ENCODE measurements around the gene TUSC7.

The TUSC7 gene

GRCh38 chr3:116709479-116709878 is at the start of gene TUSC7:
TUSC7 (plus strand) TSS chr3:116709779.
- no peak for DNase-seq

DNA sequence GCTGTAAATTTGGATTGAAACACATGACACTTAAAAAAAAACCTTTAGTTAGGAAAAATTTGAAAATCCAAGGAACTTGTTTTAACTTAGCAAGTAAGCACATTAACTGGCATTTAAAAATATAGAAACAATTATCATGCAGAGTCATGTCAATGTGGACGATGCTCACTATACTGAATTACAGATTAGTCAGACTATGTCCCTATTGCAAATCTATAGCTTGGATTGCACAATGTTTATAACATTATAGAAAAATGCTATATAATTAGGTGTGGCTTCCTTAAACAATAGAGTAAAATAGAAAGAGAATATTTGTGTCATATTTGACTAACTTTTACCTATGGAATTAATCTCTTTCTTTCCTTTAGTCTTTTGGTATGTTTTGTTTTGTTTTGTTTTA is 48.4 kb upstream of the TUSC7 start:
- DNase-seq: no peak

GRCh38 chr3:116663161-116664110 is 46.1 kb upstream of the TUSC7 start:
- DNase-seq: no peak

DNA sequence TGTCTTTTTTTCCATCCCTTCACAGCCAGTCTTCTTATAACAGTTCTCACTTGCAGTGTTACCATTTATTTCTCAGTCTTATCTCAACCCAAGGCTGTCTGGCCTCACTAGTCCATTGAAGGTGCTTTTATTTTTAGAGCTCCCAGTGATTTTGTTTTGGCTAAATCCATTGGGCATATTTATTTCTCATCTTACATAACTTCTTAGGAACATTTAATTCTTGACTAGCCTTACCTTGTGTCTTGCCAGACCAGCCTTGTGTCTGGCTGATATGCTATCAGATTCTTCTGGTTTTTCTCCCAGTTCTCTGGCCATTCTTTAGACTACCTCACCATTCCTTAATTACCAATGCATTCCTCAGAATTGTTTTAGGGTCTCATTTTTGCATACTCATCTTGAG is 42.3 kb upstream of the TUSC7 start:
- DNase-seq: no peak

GRCh38 chr3:116667791-116668190 is 41.8 kb upstream of the TUSC7 start:
- DNase-seq: no peak

GRCh38 chr3:116669576-116669975 is 40.0 kb upstream of the TUSC7 start:
- DNase-seq: no peak

DNA sequence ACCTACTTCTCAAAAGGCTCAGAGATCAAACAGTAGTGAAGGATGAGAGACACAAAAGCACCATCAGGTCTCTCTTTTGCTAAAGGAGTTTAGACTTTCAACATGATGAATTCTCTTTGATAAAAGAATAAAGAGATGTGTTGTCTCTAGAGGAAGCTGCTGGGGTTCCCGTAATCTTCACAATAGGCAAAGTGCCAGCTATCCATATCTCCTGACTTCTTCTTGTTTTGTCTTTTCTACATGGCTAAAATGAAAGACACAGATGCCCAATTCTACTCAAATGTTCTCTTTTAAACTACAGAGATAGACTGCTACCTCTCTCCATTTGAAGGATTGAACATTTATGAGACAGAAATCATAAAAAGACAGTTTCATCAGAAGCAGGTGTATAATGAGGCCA is 38.4 kb upstream of the TUSC7 start:
- DNase-seq: no peak

DNA sequence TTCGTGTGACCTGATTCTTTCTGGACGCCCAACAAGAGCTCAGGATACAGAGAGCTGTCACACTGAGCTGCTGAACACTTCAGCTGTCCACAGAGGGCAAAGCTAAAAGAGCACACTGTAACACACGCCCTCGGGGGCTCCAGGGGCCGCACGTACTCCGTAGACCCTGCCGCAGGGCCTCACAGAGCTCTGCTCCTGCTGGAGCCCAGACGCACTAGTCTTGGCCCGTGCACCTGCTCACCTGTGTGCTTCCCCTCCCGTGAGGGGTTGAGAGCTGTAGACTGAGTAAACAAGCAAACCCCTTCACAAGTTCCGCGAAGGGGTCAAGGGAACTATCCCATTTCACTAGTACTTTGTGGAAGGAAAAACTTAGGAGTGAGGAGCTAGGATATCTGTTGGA is 30.7 kb upstream of the TUSC7 start:
- DNase-seq: no peak

DNA sequence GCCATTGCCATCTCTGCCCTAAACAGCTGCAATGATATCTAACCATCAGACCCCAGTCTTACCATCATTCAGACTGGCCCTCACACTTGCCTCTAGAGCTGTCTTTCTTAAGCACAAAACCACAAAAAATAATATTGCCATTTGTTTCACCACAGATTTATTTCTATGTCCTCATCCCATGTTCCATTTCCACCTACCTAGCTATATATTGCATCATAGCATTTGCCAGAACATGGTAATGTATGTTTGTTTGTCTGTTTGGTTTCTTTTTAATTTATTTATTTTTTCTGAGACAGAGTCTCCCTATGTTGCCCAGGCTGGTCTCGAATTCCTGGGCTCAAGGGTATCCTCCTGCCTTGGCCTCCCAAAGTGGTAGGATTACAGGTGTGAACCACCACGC is 18.5 kb upstream of the TUSC7 start:
- DNase-seq: no peak

DNA sequence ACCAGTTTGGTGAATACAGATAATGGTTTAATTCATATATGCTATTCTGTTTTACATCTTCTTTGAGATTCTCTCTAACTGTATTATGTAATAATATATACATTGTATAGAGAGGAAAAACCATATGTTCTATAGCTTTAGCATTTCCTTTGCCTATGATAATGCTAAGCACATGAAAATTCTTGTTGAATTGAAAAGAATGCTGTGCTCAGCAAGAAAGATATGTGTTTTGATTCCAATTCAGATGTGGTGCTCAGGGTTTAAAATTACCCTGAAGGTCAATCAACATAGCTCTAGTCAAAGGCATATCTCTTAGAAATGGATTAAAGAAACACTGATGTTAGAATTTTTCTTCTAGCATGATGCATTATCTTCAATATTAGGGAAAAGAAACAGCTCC is 8.5 kb upstream of the TUSC7 start:
- DNase-seq: no peak

- no peak for DNase-seq
Measured at GRCh38 chr3:116702334-116702733, 7.2 kb upstream of the TUSC7 start.

DNA sequence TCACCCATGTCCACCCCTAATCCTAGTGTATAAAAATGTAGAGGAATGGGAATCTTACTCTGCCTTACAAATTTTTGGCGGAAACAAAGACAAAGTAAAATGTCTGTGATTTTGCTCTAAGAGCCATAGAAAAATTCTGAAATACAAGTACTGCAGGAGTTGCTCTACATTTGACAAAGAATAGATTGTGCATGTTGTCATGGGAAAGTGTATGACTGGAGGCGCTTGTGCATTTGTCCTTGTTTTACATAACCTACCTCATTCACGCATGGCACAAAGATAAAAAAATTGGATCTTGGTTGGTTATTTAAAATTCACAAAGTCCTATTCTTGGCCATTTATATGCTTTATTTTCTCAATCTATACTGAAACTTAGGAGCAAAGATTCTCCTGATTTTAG is 2.0 kb upstream of the TUSC7 start:
- no peak for DNase-seq

- no peak for DNase-seq
Measured at GRCh38 chr3:116716490-116716889, 6.9 kb downstream of the TUSC7 start.

DNA sequence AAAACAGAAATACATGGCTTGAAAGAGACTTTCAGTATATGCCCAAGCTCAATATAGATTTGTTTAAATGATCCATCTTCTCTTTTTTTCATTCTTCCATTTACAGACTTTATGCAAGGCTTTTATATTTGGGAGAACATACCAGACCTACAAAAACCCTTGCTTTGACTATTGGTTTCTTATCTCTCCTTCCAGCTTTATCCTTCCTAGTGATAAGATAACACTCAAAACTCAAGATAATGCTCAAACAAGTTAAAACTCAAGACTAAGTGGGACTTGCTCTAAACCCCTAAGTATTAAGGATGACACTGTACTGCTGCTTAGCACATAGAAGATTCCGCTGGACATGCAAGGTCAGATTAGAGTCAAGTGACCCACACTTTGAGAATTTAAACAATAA is 8.0 kb downstream of the TUSC7 start:
- DNase-seq: no peak

DNA sequence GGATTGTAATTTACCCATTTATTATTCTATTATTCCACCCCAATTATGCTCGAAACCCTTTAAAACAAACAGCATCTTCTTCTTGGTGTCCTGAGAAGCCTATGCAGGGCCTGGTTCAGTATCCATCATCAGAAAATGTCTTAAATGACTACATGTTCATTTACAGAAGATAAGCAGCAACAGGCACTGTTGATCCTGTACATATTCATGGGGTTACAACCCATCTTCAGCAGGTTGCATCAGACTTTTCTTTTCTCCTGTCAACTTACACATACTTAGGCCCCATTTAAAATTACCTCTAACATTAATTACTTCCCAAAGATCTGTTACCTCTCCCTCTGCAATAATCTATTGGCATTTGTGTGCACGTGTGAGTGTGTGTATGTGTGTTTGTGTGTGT is 18.9 kb downstream of the TUSC7 start:
- DNase-seq: no peak

DNA sequence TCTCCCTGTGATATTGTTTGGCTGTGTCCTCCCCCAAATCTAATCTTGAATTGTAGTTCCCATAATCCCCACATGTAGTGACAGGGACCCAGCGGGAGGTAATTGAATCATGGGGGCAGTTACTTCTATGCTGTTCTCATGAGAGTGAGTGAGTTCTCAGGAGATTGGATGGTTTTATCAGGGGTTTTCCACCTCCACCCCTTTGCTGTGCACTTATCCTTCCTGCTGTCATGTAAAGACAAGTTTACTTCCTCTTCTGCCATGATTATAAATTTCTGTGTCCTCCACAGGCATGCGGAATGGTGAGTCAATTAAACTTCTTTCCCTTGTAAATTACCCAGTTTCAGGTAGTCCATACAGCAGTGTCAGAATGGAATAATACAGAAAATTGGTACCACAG is 24.7 kb downstream of the TUSC7 start:
- DNase-seq: no peak

DNA sequence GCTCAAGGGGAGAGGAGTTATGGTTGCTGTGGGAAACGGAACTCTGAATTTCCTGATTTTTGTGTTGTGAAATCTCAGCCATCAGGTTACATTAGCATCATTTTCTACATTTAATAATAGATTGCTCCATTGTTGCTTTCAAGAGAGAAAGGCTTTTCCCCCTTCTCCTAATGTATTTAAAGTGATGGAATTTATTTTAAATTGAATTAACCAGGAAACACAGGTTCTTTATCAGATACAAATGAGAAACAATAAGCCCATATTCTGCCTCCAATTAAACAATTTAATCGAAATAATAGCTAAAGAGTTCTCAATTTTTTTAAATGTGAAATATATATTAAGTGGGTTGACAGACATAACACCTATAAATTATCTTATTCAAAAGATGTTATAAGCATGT is 30.1 kb downstream of the TUSC7 start:
- no peak for DNase-seq

DNA sequence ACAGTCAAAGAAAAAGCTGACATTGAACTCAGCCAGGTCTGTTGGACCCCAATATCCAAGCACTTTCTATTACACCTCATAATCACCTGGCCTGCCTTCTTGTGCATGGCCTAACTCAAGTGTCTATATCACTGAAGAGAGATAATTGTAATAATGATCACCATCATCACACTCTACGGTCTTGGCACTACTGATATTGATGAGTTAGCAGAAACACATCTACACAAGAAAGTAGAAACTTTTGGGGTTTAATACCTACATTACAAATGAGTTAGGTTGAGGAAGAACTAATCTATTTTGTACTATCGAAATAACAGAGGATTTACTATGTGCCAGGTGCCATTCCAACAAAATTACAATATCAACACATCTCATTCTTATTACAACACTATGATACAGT is 30.7 kb downstream of the TUSC7 start:
- DNase-seq: no peak

DNA sequence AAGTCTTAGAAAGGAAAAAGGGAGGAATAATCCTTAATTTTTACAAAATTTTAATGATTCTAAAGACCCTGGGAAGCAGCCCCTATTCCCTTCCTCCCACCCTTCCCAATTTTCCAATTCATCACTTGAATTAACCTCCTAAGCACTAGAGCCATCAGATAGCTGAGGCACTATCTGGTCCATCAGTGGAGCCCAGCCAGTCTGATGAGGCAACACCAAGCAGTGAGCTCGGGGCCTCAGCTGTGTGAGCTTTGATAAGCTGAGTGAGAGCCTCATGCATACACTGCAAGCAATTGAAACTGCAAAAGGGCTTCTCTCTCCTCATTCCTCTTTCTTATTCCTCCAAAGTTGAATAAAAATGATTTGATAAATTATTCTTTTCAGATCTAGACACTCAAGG is 31.9 kb downstream of the TUSC7 start:
- no peak for DNase-seq

- no peak for DNase-seq
Measured at GRCh38 chr3:116743062-116743461, 33.5 kb downstream of the TUSC7 start.

DNA sequence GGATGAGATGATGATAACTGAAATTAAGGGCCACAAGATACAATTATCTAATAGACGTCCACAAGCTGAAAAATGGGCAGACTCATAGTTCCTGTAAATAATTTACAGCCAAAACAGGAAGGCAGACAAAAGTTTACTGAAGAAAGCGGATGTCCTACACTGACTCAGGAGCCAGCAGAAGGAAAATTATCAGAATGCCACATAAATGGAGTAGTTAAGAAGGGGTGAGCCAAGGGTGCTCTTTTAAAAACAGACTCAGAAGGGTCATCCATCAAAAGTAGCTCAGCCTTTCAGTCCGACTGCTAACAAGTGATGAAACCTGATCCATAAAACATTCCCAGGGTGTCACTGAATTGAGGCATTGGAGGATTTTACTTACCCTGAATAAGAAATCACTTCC is 39.8 kb downstream of the TUSC7 start:
- DNase-seq: no peak

GRCh38 chr3:116757315-116757714 is 47.7 kb downstream of the TUSC7 start:
- DNase-seq: no peak

GRCh38 chr3:116759316-116759715 is 49.7 kb downstream of the TUSC7 start:
- no peak for DNase-seq
